HepG2 (cell line): ENCODE results near the gene DDN. TPM values are rescaled to one million over a fixed set of nuclear protein-coding genes. Genes with fewer than 3 reads are reported as not detected.
A peak's percentile ranks its signal among the peaks of the same experiment; 100 is the strongest.

Experiments
- ATAC-seq: fragments of 200-7000 bp; cut with Tn5 transposase; 3 replicates; pipeline ENCODE4 v1.9.1; 2020; ENCODE audit warnings: mild to moderate bottlenecking, moderate library complexity
- BruUV-seq: library from RNA; stranded (reverse); fragments of 400-500 nt; replicated peaks from 2 replicates; lab custom pipeline; 2021; lab: Mats Ljungman, UMichigan
- CTCF ChIA-PET: fragments of 300-600 bp; formaldehyde crosslinking; extraction: SDS; loops from one replicate; lab custom pipeline; 2021; ENCODE audit warnings: low total read pairs, inconsistent platforms, low intra/inter-chr PET ratio; lab: Yijun Ruan, JAX
- POLR2A ChIA-PET: fragments of 350-600 bp; sonication (Branson Sonifier 250); formaldehyde crosslinking; loops from one replicate; lab custom pipeline; 2020; ENCODE audit warnings: antibody characterized with exemption, inconsistent platforms; lab: Yijun Ruan, JAX
- DNase-seq: peaks from one replicate; pipeline ENCODE4 v3.0.0-alpha.2; 2015; ENCODE audit warnings: low spot score
- FAIRE-seq: peaks from 3 replicates; lab custom pipeline; 2011; peaks lifted over from hg19 to GRCh38; lab: Jason Lieb, UNC
- H2AFZ ChIP-seq: one replicate; pipeline ENCODE4 v1.6.1; 2011; ENCODE audit warnings: low read length, inconsistent platforms
- H3K27ac ChIP-seq: fragments of 300-600 bp; 3 replicates; pipeline ENCODE4 v1.8.0; 2011; ENCODE audit warnings: mixed run types, mild to moderate bottlenecking, mixed read lengths, low read length, inconsistent platforms; ENCODE audit not compliant: insufficient read depth; ENCODE audit errors: extremely low read length
- H3K27me3 ChIP-seq, 2 experiments: fragments of 200-600 bp in 1 of 2; 2 replicates in 1 of 2; 3 replicates in 1 of 2; pipeline versions ENCODE4 v1.6.0 to v1.8.0; 2011; ENCODE audit warnings: low read length in 2 of 2, mild to moderate bottlenecking in 2 of 2, moderate library complexity in 2 of 2, inconsistent platforms in 1 of 2; ENCODE audit not compliant: insufficient read depth in 2 of 2, control insufficient read depth in 1 of 2
- H3K36me3 ChIP-seq, 2 experiments: fragments of 200-600 bp in 1 of 2; replicated peaks in 1 of 2; 2 replicates in 1 of 2; 3 replicates in 1 of 2; pipeline versions ENCODE4 v1.5.1 to v1.8.0; 2011; ENCODE audit warnings: low read length in 2 of 2, inconsistent platforms in 1 of 2; ENCODE audit not compliant: insufficient read depth in 2 of 2, control insufficient read depth in 1 of 2
- H3K4me1 ChIP-seq: 2 replicates; pipeline ENCODE4 v1.5.1; 2012; ENCODE audit warnings: low read length, inconsistent platforms; ENCODE audit not compliant: insufficient read depth
- H3K4me2 ChIP-seq: 2 replicates; pipeline ENCODE4 v1.6.0; 2011; ENCODE audit warnings: low read depth, low read length, inconsistent platforms
- H3K4me3 ChIP-seq, 3 experiments: fragments of 200-600 bp in 1 of 3; sonication (generic), shearing (Covaris generic) in 1 of 3; replicated peaks in 1 of 3; 2 replicates each; pipeline ENCODE4 v1.5.1; 2011 to 2016; ENCODE audit warnings: low read length in 3 of 3, inconsistent platforms in 2 of 3, low read depth in 2 of 3, mild to moderate bottlenecking in 2 of 3, control low read depth in 1 of 3, mixed read lengths in 1 of 3; ENCODE audit not compliant: insufficient read depth in 1 of 3
- H3K79me2 ChIP-seq: one replicate; pipeline ENCODE4 v1.6.1; 2011; ENCODE audit warnings: low read length, inconsistent platforms; ENCODE audit not compliant: insufficient read depth
- H3K9ac ChIP-seq: 2 replicates; pipeline ENCODE4 v1.6.0; 2011; ENCODE audit warnings: mild to moderate bottlenecking, low read depth, low read length, inconsistent platforms; ENCODE audit not compliant: insufficient read depth
- H3K9me3 ChIP-seq: 2 replicates; pipeline ENCODE4 v1.5.1; 2012; ENCODE audit warnings: mild to moderate bottlenecking, low read length
- H4K20me1 ChIP-seq: 2 replicates; pipeline ENCODE4 v1.6.0; 2011; ENCODE audit warnings: inconsistent platforms, mild to moderate bottlenecking, low read length, moderate library complexity; ENCODE audit not compliant: insufficient read depth
- CREM ChIP-seq, 2 experiments: sonication (generic) in 1 of 2; formaldehyde crosslinking in 1 of 2; IDR thresholded peaks; 2 replicates each; pipeline versions ENCODE4 v1.4.0 to v1.6.1; 2016 to 2020; ENCODE audit warnings: antibody characterized with exemption in 1 of 2, mild to moderate bottlenecking in 1 of 2, missing genetic modification reagents in 1 of 2
- MIER3 ChIP-seq: IDR thresholded peaks from 2 replicates; pipeline ENCODE4 v1.6.1; 2016; ENCODE audit warnings: missing compliant biosample characterization, borderline replicate concordance
- MTF2 ChIP-seq: sonication (generic); formaldehyde crosslinking; IDR thresholded peaks from 2 replicates; pipeline ENCODE4 v1.5.0; 2020; ENCODE audit warnings: missing genetic modification reagents, borderline replicate concordance
- NR2F2 ChIP-seq: IDR thresholded peaks from 2 replicates; pipeline ENCODE4 v1.6.1; 2012; ENCODE audit warnings: low read depth, inconsistent platforms, borderline replicate concordance
- SATB2 ChIP-seq: sonication (generic); formaldehyde crosslinking; IDR thresholded peaks from 2 replicates; pipeline ENCODE4 v1.5.0; 2020; ENCODE audit warnings: missing genetic modification reagents
- TEAD3 ChIP-seq: optimal IDR thresholded peaks from 2 replicates; pipeline ENCODE3; 2016; ENCODE audit warnings: borderline replicate concordance
- YEATS4 ChIP-seq: sonication (generic); formaldehyde crosslinking; IDR thresholded peaks from 2 replicates; pipeline ENCODE4 v1.4.0; 2020; ENCODE audit warnings: missing genetic modification reagents, borderline replicate concordance
- ZNF75D ChIP-seq: sonication (generic); formaldehyde crosslinking; IDR thresholded peaks from 2 replicates; pipeline ENCODE4 v1.8.1; 2023; ENCODE audit warnings: missing genetic modification reagents, mild to moderate bottlenecking, borderline replicate concordance
- WGBS: methylation state at CpG from one replicate; pipeline ENCODE4 v1.1.6; 2017; ENCODE audit warnings: low lambda C conversion rate; 5-methylcytosine and 5-hydroxymethylcytosine counted together
- in situ Hi-C: cut with HindIII; loops from 2 replicates; pipeline ENCODE4 v1.10.0; 2017; ENCODE audit warnings: low pct_unique_long_range_greater_than_20kb; ENCODE audit not compliant: extremely low pct_ligation_motif_present
- intact Hi-C: fragments of 100-400 bp; cut with micrococcal nuclease; formaldehyde crosslinking; loops from one replicate; pipeline ENCODE4 v1.10.0; 2022; ENCODE audit not compliant: unreplicated experiment
- polyA plus RNA-seq, 8 experiments: library from polyadenylated mRNA; depleted of rRNA in 3 of 8; stranded (reverse) in 7 of 8; unstranded in 1 of 8; fragments of >200 nt; fragmentation: Illumina TruSeq in 4 of 8; extraction: Trizol in 4 of 8; gene quantifications; 2 replicates each; pipeline versions ENCODE4 v1.2.1 to v1.2.3, GENCODE V29; 2011 to 2016; ENCODE audit warnings: low read depth in 4 of 8, missing spikeins in 1 of 8, mixed read lengths in 1 of 8; ENCODE audit not compliant: insufficient read depth in 1 of 8
- total RNA-seq, 5 experiments: library from RNA; depleted of rRNA; stranded (reverse); fragments of >200 nt; fragmentation: Illumina TruSeq; extraction: Trizol; gene quantifications; 2 replicates each; pipeline ENCODE4 v1.2.3, GENCODE V29; 2016; ENCODE audit warnings: low read depth in 1 of 5
- TF ChIP-seq, protein P1 (sequence below): sonication (generic); formaldehyde crosslinking; IDR thresholded peaks from 2 replicates; pipeline ENCODE4 v1.4.0; 2020; ENCODE audit warnings: missing genetic modification reagents
- TF ChIP-seq, protein P2 (sequence below): sonication (generic); formaldehyde crosslinking; IDR thresholded peaks from 2 replicates; pipeline ENCODE4 v1.4.0; 2020; ENCODE audit warnings: missing genetic modification reagents, mild to moderate bottlenecking, borderline replicate concordance
- TF ChIP-seq, protein P3 (sequence below): fragments of 450-650 bp; IDR thresholded peaks from 2 replicates; pipeline ENCODE4 v1.6.1; 2016
- TF ChIP-seq, protein P4 (sequence below): sonication (generic); formaldehyde crosslinking; IDR thresholded peaks from 2 replicates; pipeline ENCODE4 v1.5.0; 2020; ENCODE audit warnings: missing genetic modification reagents

The DDN gene
- total and polyA plus RNA-seq, 2 of the 13 experiments (the other 11 are each of a cell fraction or from before 2014, with no cell fraction given), result 0.24 to 0.53 TPM

DNA sequence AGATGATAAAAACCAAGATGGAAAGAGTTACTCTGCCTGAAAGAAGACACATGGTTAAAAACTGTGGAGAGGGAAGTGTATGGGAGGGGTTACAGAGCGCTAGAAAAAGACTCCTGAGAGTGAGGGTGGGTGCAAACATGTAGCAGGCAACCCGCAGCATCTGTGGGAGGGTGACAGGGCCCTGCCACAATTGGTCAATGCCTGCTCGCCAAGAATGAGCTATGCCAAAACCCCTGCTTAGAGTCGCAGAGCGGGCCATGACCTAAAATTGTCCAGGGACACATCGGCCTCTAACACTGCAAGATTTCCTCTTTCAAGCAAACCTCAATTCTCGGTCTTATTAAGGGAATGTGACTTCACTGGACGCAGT lies 18.7 kb upstream of the DDN start (continued):
- TF ChIP-seq, protein P1, sequence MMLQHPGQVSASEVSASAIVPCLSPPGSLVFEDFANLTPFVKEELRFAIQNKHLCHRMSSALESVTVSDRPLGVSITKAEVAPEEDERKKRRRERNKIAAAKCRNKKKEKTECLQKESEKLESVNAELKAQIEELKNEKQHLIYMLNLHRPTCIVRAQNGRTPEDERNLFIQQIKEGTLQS (CRISPR knock-in tag), result 0 out of 2 replicates have a peak, but pooled peaks have one; percentile 14
- TF ChIP-seq, protein P2, sequence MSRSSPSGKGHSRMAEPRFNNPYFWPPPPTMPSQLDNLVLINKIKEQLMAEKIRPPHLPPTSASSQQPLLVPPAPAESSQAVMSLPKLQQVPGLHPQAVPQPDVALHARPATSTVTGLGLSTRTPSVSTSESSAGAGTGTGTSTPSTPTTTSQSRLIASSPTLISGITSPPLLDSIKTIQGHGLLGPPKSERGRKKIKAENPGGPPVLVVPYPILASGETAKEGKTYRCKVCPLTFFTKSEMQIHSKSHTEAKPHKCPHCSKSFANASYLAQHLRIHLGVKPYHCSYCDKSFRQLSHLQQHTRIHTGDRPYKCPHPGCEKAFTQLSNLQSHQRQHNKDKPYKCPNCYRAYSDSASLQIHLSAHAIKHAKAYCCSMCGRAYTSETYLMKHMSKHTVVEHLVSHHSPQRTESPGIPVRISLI (CRISPR knock-in tag), result no peak
- TF ChIP-seq ZNF75D (no peak), TEAD3 (CRISPR knock-in tag) (no peak), SATB2 (no peak), MIER3 (no peak)

DNA sequence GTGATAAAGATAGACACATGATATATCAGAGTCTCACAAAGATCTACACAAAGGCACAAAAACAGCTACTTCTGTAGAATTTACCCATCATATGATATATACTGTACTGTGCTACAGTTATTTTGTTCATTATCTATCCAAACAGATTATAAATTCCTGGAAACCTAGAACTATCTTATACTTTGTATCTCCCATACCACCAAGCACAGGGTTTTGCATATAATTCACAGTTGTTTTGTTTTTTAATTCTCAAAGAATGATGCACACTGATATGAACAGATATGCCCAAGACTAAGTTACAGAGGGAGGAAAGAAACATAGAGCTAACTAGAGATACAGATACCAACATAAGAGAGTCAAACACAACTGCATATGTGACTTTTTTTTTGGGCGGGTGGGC lies 16.0 kb upstream of the DDN start:
- ChIA-PET CTCF (interaction anchor here (2.4 kb wide), 1 partner anchor 18 kb away, joined by 6 read pairs; no protein-coding TSS in a partner anchor), POLR2A (no interaction called here)
- Histone ChIP-seq H3K27me3 (no peaks in the 10 kb centered on the region), H3K9me3 (no peaks in the 10 kb centered on the region), H2AFZ (no peak overlapping the region), H3K27ac (no peak overlapping the region), H3K36me3 (peaks cover 0 to 7% of the 10 kb centered on the region in 2 experiments; a peak in 4 of 5 replicates), H3K4me2 (no peak overlapping the region), H4K20me1 (no peaks in the 10 kb centered on the region), H3K4me3 (no peak overlapping the region), H3K4me1 (peaks cover 28% of the 10 kb centered on the region), H3K79me2 (peaks cover 6% of the 10 kb centered on the region), H3K9ac (no peak overlapping the region)
- intact Hi-C loops (loop anchor here (5.0 kb wide), 1 partner anchor 117 kb away; the partner anchor contains the start of gene TUBA1B), in situ Hi-C loops (no loop called here)
- no peak for FAIRE-seq
- 100% methylated on average over 1 of the region's 1 CpG for WGBS
- BruUV-seq, result no TSS peak
- TF ChIP-seq, protein P3, sequence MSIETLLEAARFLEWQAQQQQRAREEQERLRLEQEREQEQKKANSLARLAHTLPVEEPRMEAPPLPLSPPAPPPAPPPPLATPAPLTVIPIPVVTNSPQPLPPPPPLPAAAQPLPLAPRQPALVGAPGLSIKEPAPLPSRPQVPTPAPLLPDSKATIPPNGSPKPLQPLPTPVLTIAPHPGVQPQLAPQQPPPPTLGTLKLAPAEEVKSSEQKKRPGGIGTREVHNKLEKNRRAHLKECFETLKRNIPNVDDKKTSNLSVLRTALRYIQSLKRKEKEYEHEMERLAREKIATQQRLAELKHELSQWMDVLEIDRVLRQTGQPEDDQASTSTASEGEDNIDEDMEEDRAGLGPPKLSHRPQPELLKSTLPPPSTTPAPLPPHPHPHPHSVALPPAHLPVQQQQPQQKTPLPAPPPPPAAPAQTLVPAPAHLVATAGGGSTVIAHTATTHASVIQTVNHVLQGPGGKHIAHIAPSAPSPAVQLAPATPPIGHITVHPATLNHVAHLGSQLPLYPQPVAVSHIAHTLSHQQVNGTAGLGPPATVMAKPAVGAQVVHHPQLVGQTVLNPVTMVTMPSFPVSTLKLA, result no peak
- TF ChIP-seq, protein P4, sequence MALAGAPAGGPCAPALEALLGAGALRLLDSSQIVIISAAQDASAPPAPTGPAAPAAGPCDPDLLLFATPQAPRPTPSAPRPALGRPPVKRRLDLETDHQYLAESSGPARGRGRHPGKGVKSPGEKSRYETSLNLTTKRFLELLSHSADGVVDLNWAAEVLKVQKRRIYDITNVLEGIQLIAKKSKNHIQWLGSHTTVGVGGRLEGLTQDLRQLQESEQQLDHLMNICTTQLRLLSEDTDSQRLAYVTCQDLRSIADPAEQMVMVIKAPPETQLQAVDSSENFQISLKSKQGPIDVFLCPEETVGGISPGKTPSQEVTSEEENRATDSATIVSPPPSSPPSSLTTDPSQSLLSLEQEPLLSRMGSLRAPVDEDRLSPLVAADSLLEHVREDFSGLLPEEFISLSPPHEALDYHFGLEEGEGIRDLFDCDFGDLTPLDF (CRISPR knock-in tag), result no peak
- TF ChIP-seq MTF2 (CRISPR knock-in tag) (no peak), CREM (IDR thresholded peaks at IDR 0.05) (no peak), CREM (CRISPR knock-in tag; IDR thresholded peaks at IDR 0.05) (no peak), NR2F2 (no peak), YEATS4 (no peak)
- no peak for DNase-seq
- ATAC-seq, result no peak
